ENCODE measurements around the gene WWOX. TPM values are rescaled to one million over a fixed set of nuclear protein-coding genes. Genes with fewer than 3 reads are reported as not detected.

The WWOX gene
- total and polyA plus RNA-seq, 2 donors (not counting 3 experiments of a cell fraction or from before 2014, with no cell fraction given), result 6.2 to 12.5 TPM

- H3K4me3 ChIP-seq (replicated peaks in 1 of 3; ENCODE audit: insufficient read depth in 1 of 3, low read depth in 1 of 3, low read length in 3 of 3), result no peak overlapping the region
- no peak overlapping the region for H3K9ac ChIP-seq (replicated peaks; ENCODE audit: extremely low read depth, insufficient read depth, low read length)
- no peaks in the 10 kb centered on the region for H3K4me1 ChIP-seq (ENCODE audit: control insufficient read depth, extremely low read depth, insufficient read depth, low read length)
- no TSS peak for BruUV-seq (replicated peaks)
- intact Hi-C loops (cut with micrococcal nuclease) (no loop called here), dilution Hi-C loops (cut with MboI; ENCODE audit: extremely low pct_ligation_motif_present, low sequenced_read_pairs) (no loop called here)
- no peak for FAIRE-seq
- H3K4me2 ChIP-seq (ENCODE audit: insufficient read depth, low read length), result no peak overlapping the region
- no peaks in the 10 kb centered on the region for H3K36me3 ChIP-seq (ENCODE audit: control insufficient read depth in 2 of 2, extremely low read depth in 1 of 2, insufficient read depth in 2 of 2, low read length in 2 of 2)
- no peaks in the 10 kb centered on the region for H3K9me1 ChIP-seq (replicated peaks; ENCODE audit: control insufficient read depth, extremely low read depth, insufficient read depth, low read length)
- CTCF ChIA-PET, result no interaction called here
- POLR2A ChIA-PET, result no interaction called here
- H3K27me3 ChIP-seq (ENCODE audit: control insufficient read depth in 2 of 2, insufficient read depth in 2 of 2, low read length in 2 of 2), result no peaks in the 10 kb centered on the region
- no peak for DNase-seq (ENCODE audit: low read depth, low spot score)
- no peaks in the 10 kb centered on the region for H4K20me1 ChIP-seq (replicated peaks; ENCODE audit: control insufficient read depth, extremely low read depth, insufficient read depth, low read length)
- H3K27ac ChIP-seq (ENCODE audit: insufficient read depth, low read depth, low read length), result no peak overlapping the region
- TF ChIP-seq MYC (IDR thresholded peaks at IDR 0.05; ENCODE audit: low read depth, low read length) (no peak), POLR2A (IDR thresholded peaks at IDR 0.05; ENCODE audit: low read depth, low read length) (no peak)
- peaks cover 8% of the 10 kb centered on the region for H3K9me3 ChIP-seq (replicated peaks; ENCODE audit: control insufficient read depth, insufficient read depth, low read length)
- H3K79me2 ChIP-seq (ENCODE audit: control insufficient read depth, insufficient read depth, low read length), result no peaks in the 10 kb centered on the region
- no peak overlapping the region for H2AFZ ChIP-seq (ENCODE audit: low read depth, low read length)
These were observed 1031.2 kb downstream of the WWOX start for GRCh38 chr16:79130616-79131015.

DNA sequence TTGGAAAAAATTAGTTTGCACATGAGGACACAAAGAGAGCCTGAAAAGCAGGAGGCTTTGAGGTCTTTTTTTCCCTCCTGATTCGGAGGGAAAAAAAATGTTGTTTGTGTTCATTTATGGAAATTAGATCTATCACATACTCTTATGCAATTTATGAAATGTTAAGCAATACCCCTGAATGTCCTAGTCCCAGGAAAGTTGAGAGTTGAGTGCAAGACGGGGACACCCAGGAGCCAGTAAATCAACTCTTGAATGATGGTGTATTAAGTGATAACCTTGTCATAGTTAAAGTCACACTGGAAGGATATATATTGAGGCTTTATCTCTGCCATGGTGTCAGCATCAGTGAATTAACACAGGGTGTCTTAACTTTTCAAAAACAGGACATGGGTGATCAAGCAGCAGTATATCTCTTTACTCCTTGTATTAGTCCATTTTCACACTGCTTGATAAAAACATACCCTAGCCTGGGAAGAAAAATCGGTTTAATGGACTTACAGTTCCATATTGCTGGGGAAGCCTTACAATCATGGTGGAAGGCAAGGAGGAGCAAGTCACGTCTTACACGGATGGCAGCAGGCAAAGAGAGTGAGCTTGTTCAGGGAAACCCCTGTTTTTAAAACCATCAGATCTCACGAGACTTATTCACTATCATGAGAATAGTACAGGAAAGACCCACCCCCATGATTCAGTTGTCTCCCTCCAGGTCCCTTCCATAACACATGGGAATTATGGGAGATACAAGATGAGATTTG is 1032.0 kb downstream of the WWOX start:
- Histone ChIP-seq H3K79me2 (ENCODE audit: control insufficient read depth, insufficient read depth, low read length) (no peaks in the 10 kb centered on the region), H3K9ac (replicated peaks; ENCODE audit: extremely low read depth, insufficient read depth, low read length) (no peak overlapping the region), H3K36me3 (ENCODE audit: control insufficient read depth in 2 of 2, extremely low read depth in 1 of 2, insufficient read depth in 2 of 2, low read length in 2 of 2) (no peaks in the 10 kb centered on the region), H3K4me1 (ENCODE audit: control insufficient read depth, extremely low read depth, insufficient read depth, low read length) (no peaks in the 10 kb centered on the region), H3K9me1 (replicated peaks; ENCODE audit: control insufficient read depth, extremely low read depth, insufficient read depth, low read length) (no peaks in the 10 kb centered on the region), H3K27ac (ENCODE audit: insufficient read depth, low read depth, low read length) (no peak overlapping the region), H3K4me2 (ENCODE audit: insufficient read depth, low read length) (no peak overlapping the region), H4K20me1 (replicated peaks; ENCODE audit: control insufficient read depth, extremely low read depth, insufficient read depth, low read length) (no peaks in the 10 kb centered on the region), H2AFZ (ENCODE audit: low read depth, low read length) (no peak overlapping the region), H3K27me3 (ENCODE audit: control insufficient read depth in 2 of 2, insufficient read depth in 2 of 2, low read length in 2 of 2) (no peaks in the 10 kb centered on the region), H3K9me3 (replicated peaks; ENCODE audit: control insufficient read depth, insufficient read depth, low read length) (peaks cover 8% of the 10 kb centered on the region), H3K4me3 (replicated peaks in 1 of 3; ENCODE audit: insufficient read depth in 1 of 3, low read depth in 1 of 3, low read length in 3 of 3) (no peak overlapping the region)
- dilution Hi-C loops (cut with MboI; ENCODE audit: extremely low pct_ligation_motif_present, low sequenced_read_pairs) (no loop called here), intact Hi-C loops (cut with micrococcal nuclease) (no loop called here)
- TF ChIP-seq JUN (IDR thresholded peaks at IDR 0.05; ENCODE audit: borderline replicate concordance, insufficient read depth, insufficient read length, low read depth) (no peak), POLR2A (IDR thresholded peaks at IDR 0.05; ENCODE audit: low read depth, low read length) (no peak), MYC (IDR thresholded peaks at IDR 0.05; ENCODE audit: low read depth, low read length) (no peak), FOS (IDR thresholded peaks at IDR 0.05; ENCODE audit: borderline replicate concordance, insufficient read depth, low read length) (no peak), MAX (IDR thresholded peaks at IDR 0.05; ENCODE audit: insufficient read depth, insufficient read length) (no peak), EZH2 (IDR thresholded peaks at IDR 0.05; ENCODE audit: borderline replicate concordance, low read depth, low read length, severe bottlenecking) (no peak), GATA2 (IDR thresholded peaks at IDR 0.05; ENCODE audit: insufficient read depth, insufficient read length, low read depth, low read length) (no peak), CTCF (IDR thresholded peaks at IDR 0.05; ENCODE audit: extremely low read depth in 1 of 2, insufficient read depth in 1 of 2, low read depth in 1 of 2, low read length in 2 of 2) (no peak), POLR2AphosphoS5 (IDR thresholded peaks at IDR 0.05; ENCODE audit: insufficient read depth, low read depth, low read length) (no peak)
- DNase-seq (ENCODE audit: low read depth, low spot score), result no peak
- no peak for FAIRE-seq
- CTCF ChIA-PET, result no interaction called here
- POLR2A ChIA-PET, result no interaction called here
- BruUV-seq (replicated peaks), result no TSS peak
